ENCODE data around the gene ZFYVE16.

DNA sequence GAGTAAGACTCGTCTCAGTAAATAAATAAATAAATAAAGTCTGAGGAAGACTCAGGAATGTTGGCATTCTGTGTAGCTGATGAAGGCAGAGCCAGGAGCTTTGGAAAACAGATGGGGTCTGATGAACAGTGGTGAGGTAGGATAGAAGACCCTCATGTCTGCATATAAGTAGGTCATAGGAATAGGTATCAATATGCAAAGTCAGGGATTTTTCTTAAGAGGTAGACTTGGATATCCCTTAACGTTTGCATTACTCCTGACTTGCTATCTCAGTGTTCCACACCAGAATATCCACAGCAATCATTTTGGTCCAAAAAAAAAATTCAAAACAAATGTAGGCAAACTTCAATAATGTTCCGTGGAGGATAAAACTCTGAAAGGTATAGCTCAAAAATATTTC, 31.3 kb upstream of the ZFYVE16 start:
- no peak for TF ChIP-seq MAZ (IDR thresholded peaks at IDR 0.05; ENCODE audit: borderline replicate concordance, low read depth, low read length)
- no peak for TF ChIP-seq CEBPB (IDR thresholded peaks at IDR 0.05)
- TF ChIP-seq EP300 (IDR thresholded peaks at IDR 0.05) = no peak
- TF ChIP-seq CHD2 (IDR thresholded peaks at IDR 0.05; ENCODE audit: low read length, partially characterized antibody) = no peak
- TF ChIP-seq RNF2 (IDR thresholded peaks at IDR 0.05; ENCODE audit: borderline replicate concordance, low read depth) = no peak
